ENCODE results near the gene NAV1. TPM values are rescaled to one million over a fixed set of nuclear protein-coding genes. Genes with fewer than 3 reads are reported as not detected.

Gene NAV1
- total and polyA plus RNA-seq, 9 of the 15 experiments (the other 6 are each of a cell fraction or from before 2014, with no cell fraction given) = 0.91 to 16.8 (median 3.2) TPM

DNA sequence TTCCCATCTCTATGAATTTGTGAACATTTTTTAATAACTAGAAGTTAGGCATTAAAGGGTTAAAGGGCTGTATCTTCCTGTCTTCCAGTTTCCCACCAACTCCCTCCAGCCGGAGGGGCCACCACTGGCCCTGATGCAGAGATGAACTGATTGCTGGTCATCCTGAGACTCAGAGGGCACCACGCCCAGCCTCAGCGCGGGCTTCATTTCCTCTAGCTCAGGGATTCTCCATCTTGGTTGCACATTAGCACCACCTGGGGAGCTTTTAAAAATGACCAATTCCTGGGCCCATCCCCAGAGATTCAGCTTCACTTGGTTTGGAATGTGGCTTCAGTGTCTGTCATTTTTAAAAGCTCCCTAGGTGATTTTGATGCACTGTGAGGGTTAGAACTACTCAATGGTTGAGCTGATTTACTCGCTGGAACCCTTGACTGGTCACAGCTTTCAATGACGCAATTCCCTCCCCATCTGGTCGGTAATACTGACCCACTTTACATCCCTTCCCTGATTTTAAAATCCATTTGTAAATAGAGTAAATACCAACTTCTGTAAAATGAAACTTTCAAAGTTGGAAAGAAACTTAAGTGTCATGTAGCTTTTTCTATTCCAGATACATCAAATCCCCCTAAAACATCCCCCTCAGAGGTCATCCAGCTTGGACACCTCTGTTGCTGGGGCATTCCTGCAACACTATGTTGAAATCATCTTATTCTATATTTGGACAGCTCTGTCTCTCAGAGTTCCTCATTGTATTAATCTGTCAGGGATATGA lies 5.1 kb downstream of the NAV1 start (continued):
- TF ChIP-seq, protein P1, sequence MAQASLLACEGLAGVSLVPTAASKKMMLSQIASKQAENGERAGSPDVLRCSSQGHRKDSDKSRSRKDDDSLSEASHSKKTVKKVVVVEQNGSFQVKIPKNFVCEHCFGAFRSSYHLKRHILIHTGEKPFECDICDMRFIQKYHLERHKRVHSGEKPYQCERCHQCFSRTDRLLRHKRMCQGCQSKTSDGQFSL (CRISPR knock-in tag; IDR thresholded peaks at IDR 0.05) = no peak
- TF ChIP-seq, protein P1 (tag; IDR thresholded peaks at IDR 0.05) = no peak
- TF ChIP-seq NBN (IDR thresholded peaks at IDR 0.05; ENCODE audit: low read depth) (no peak), CXXC5 (CRISPR knock-in tag; IDR thresholded peaks at IDR 0.05) (no peak), PRMT5 (CRISPR knock-in tag; IDR thresholded peaks at IDR 0.05) (no peak), ZSCAN32 (CRISPR knock-in tag; IDR thresholded peaks at IDR 0.05) (no peak), ZNF778 (CRISPR knock-in tag; IDR thresholded peaks at IDR 0.05) (no peak), ZNF121 (CRISPR knock-in tag; conservative IDR thresholded peaks at IDR 0.05) (no peak), RAD21 (CRISPR knock-in tag; conservative IDR thresholded peaks at IDR 0.05 in 1 of 2, IDR thresholded peaks at IDR 0.05 in 1 of 2) (0 out of 4 replicates have a peak, but pooled peaks of 1 of the 2 experiments have one; percentile 7), ILF3 (IDR thresholded peaks at IDR 0.05; ENCODE audit: borderline replicate concordance) (no peak), ZNF3 (CRISPR knock-in tag; IDR thresholded peaks at IDR 0.05) (no peak), SRSF1 (IDR thresholded peaks at IDR 0.05; ENCODE audit: low read depth, low read length) (no peak), MCM7 (IDR thresholded peaks at IDR 0.05) (no peak), RFX7 (CRISPR knock-in tag; IDR thresholded peaks at IDR 0.05) (no peak), GABPB2 (CRISPR knock-in tag; conservative IDR thresholded peaks at IDR 0.05) (no peak), HSF4 (CRISPR knock-in tag; IDR thresholded peaks at IDR 0.05; ENCODE audit: borderline replicate concordance) (no peak), ZNF316 (IDR thresholded peaks at IDR 0.05) (no peak), NR4A1 (CRISPR knock-in tag; IDR thresholded peaks at IDR 0.05) (no peak), NR4A1 (tag; IDR thresholded peaks at IDR 0.05) (no peak), ASH1L (IDR thresholded peaks at IDR 0.05; ENCODE audit: borderline replicate concordance, low read depth, partially characterized antibody) (no peak), EZH2 (IDR thresholded peaks at IDR 0.05; ENCODE audit: borderline replicate concordance, low read depth, low read length) (no peak), ZNF766 (CRISPR knock-in tag; conservative IDR thresholded peaks at IDR 0.05) (0 out of 2 replicates have a peak, but pooled peaks have one; percentile 53), MTF1 (CRISPR knock-in tag; IDR thresholded peaks at IDR 0.05; ENCODE audit: borderline replicate concordance) (no peak), DDX20 (tag; IDR thresholded peaks at IDR 0.05; ENCODE audit: low read depth) (no peak), ZNF23 (CRISPR knock-in tag; IDR thresholded peaks at IDR 0.05) (no peak)
- TF ChIP-seq, protein P2, sequence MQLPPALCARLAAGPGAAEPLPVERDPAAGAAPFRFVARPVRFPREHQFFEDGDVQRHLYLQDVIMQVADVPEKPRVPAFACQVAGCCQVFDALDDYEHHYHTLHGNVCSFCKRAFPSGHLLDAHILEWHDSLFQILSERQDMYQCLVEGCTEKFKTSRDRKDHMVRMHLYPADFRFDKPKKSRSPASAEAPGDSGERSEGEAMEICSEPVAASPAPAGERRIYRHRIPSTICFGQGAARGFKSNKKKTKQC (CRISPR knock-in tag; IDR thresholded peaks at IDR 0.05) = no peak
- TF ChIP-seq, protein P3, sequence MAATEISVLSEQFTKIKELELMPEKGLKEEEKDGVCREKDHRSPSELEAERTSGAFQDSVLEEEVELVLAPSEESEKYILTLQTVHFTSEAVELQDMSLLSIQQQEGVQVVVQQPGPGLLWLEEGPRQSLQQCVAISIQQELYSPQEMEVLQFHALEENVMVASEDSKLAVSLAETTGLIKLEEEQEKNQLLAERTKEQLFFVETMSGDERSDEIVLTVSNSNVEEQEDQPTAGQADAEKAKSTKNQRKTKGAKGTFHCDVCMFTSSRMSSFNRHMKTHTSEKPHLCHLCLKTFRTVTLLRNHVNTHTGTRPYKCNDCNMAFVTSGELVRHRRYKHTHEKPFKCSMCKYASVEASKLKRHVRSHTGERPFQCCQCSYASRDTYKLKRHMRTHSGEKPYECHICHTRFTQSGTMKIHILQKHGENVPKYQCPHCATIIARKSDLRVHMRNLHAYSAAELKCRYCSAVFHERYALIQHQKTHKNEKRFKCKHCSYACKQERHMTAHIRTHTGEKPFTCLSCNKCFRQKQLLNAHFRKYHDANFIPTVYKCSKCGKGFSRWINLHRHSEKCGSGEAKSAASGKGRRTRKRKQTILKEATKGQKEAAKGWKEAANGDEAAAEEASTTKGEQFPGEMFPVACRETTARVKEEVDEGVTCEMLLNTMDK (IDR thresholded peaks at IDR 0.05; ENCODE audit: borderline replicate concordance, insufficient read depth, low read depth, low read length, poor library complexity, severe bottlenecking) = no peak

Data from K562 (cell line).